ENCODE measurements around the gene SPATC1L. TPM values are rescaled to one million over a fixed set of nuclear protein-coding genes. Genes with fewer than 3 reads are reported as not detected.

SPATC1L gene
- total RNA-seq, 1 donor from 2014 or later = 1.1 TPM

DNA sequence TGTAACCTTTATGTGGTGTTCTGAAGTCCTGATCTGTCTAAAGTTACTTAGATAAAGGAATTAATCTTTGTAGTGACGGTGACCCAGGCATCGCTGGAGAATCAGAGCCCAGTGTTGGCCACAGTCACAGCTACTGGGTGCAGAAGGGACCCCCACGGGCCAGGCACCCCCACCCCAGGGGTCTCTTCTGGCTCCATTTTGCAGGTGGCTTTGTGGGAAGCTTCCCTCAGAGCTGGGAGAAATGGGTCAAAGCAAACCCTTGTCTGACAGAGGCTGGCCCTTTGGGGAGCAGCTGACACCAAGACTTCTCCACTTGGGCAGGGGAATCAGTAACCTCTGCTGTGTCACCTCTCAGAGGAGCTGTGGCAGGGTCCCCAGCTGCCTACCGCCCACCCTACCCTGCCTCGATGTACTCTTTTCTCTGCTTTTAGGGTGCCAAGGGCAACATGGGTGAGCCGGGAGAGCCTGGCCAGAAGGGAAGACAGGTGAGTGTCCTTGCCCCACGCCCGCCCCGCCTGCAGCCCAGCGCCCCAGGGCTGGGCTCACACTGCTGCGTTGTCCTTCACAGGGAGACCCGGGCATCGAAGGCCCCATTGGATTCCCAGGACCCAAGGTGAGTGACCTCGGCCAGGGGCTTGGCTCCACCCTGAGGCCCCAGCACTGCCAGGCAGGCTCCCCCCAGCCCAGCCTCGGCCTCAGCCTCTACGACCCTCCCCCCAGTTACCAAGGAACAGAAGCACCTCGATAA, 68.6 kb downstream of the SPATC1L start:
- H3K36me3 ChIP-seq (ENCODE audit: control insufficient read depth, insufficient read depth, low read length) = no peaks in the 10 kb centered on the region
- DNase-seq (ENCODE audit: low read depth) = no peak
- TF ChIP-seq, protein P1, sequence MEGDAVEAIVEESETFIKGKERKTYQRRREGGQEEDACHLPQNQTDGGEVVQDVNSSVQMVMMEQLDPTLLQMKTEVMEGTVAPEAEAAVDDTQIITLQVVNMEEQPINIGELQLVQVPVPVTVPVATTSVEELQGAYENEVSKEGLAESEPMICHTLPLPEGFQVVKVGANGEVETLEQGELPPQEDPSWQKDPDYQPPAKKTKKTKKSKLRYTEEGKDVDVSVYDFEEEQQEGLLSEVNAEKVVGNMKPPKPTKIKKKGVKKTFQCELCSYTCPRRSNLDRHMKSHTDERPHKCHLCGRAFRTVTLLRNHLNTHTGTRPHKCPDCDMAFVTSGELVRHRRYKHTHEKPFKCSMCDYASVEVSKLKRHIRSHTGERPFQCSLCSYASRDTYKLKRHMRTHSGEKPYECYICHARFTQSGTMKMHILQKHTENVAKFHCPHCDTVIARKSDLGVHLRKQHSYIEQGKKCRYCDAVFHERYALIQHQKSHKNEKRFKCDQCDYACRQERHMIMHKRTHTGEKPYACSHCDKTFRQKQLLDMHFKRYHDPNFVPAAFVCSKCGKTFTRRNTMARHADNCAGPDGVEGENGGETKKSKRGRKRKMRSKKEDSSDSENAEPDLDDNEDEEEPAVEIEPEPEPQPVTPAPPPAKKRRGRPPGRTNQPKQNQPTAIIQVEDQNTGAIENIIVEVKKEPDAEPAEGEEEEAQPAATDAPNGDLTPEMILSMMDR (IDR thresholded peaks at IDR 0.05; ENCODE audit: insufficient read depth, low read length, severe bottlenecking) = no peak
- FAIRE-seq = no peak
- H3K27me3 ChIP-seq (ENCODE audit: control insufficient read depth, insufficient read depth, low read length) = no peaks in the 10 kb centered on the region
- H3K4me3 ChIP-seq (ENCODE audit: low read depth, low read length) = no peak overlapping the region

DNA sequence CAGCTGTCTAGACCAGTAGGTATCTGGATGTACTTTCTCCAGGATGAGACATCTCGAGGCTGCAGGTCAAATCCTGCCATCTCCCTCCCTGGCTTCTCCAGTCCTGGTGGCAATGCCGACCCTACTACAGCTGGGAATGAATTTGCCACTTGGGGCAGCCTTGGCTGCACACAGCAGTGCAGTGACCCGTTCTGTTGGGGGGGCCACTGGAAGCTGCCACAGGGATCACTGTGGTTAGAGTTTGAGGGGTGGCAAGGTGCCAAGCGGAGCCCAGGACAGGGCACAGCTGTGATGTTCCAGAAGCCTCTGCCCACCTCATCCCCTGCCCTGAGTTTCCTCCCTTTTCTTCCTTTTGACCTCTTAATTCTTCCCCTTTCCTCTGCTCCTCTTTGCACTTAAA, 69.3 kb downstream of the SPATC1L start:
- Histone ChIP-seq H3K27me3 (ENCODE audit: control insufficient read depth, insufficient read depth, low read length) (no peaks in the 10 kb centered on the region), H3K4me3 (ENCODE audit: low read depth, low read length) (no peak overlapping the region), H3K36me3 (ENCODE audit: control insufficient read depth, insufficient read depth, low read length) (no peaks in the 10 kb centered on the region)
- DNase-seq (ENCODE audit: low read depth) (no peak), FAIRE-seq (no peak)
- TF ChIP-seq, protein P1 (IDR thresholded peaks at IDR 0.05; ENCODE audit: insufficient read depth, low read length, severe bottlenecking) = no peak

DNA sequence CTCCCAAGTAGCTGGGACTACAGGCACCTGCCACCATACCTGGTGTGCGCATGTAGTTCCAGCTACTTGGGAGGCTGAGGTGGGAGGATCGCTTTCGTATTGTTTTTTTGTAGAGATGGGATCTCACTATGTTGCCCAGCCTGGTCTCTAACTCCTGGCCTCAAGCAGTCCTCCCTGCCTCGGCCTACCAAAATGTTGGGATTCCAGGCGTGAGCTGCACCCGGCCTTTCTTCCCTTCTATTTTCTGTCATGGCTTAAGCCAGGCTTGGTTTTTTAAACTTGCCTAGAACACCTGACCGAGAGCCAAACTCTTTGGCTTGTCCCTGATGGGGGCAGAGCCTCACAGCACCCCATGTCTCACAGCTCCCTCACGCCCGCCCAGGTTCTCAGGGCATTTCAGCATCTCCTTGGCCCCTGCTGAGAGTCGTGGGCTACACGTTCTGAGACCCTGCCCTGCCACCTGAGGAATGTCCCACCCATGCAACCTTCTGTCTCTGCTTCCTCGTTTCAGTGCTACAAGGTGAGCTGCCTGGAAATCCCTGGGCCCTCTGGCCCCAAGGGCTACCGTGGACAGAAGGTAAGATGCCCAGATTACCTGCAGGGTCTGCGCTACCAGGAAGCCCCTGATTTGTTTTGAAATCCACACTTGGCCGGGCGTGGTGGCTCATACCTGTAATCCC, 70.6 kb downstream of the SPATC1L start:
- H3K36me3 ChIP-seq (ENCODE audit: control insufficient read depth, insufficient read depth, low read length) = no peaks in the 10 kb centered on the region
- H3K4me3 ChIP-seq (ENCODE audit: low read depth, low read length) = no peak overlapping the region
- TF ChIP-seq, protein P1 (IDR thresholded peaks at IDR 0.05; ENCODE audit: insufficient read depth, low read length, severe bottlenecking) = no peak
- H3K27me3 ChIP-seq (ENCODE audit: control insufficient read depth, insufficient read depth, low read length) = no peaks in the 10 kb centered on the region
- FAIRE-seq (no peak), DNase-seq (ENCODE audit: low read depth) (no peak)

GRCh38 chr21:46112725-46113215, 71.5 kb downstream of the SPATC1L start:
- TF ChIP-seq, protein P1 (IDR thresholded peaks at IDR 0.05; ENCODE audit: insufficient read depth, low read length, severe bottlenecking) = no peak
- no peaks in the 10 kb centered on the region for H3K36me3 ChIP-seq (ENCODE audit: control insufficient read depth, insufficient read depth, low read length)
- FAIRE-seq = no peak
- no peak for DNase-seq (ENCODE audit: low read depth)
- H3K27me3 ChIP-seq (ENCODE audit: control insufficient read depth, insufficient read depth, low read length) = no peaks in the 10 kb centered on the region
- H3K4me3 ChIP-seq (ENCODE audit: low read depth, low read length) = no peak overlapping the region

DNA sequence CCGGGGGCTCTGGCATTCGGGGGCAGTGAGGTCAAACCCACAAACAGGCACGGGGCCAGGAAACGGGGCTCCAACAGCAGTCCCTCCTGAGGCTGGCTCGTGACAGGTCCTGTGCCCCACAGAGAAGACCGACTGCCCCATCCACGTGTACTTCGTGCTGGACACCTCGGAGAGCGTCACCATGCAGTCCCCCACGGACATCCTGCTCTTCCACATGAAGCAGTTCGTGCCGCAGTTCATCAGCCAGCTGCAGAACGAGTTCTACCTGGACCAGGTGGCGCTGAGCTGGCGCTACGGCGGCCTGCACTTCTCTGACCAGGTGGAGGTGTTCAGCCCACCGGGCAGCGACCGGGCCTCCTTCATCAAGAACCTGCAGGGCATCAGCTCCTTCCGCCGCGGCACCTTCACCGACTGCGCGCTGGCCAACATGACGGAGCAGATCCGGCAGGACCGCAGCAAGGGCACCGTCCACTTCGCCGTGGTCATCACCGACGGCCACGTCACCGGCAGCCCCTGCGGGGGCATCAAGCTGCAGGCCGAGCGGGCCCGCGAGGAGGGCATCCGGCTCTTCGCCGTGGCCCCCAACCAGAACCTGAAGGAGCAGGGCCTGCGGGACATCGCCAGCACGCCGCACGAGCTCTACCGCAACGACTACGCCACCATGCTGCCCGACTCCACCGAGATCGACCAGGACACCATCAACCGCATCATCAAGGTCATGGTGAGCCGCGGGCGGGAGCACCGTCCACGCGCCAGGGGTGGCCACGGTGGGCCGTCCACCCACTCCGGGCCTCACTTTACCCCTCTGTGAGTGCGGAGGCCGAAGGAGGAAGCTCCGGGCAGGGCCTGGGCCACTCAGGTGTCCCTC, 72.2 kb downstream of the SPATC1L start:
- Histone ChIP-seq H3K4me3 (ENCODE audit: low read depth, low read length) (no peak overlapping the region), H3K36me3 (ENCODE audit: control insufficient read depth, insufficient read depth, low read length) (no peaks in the 10 kb centered on the region), H3K27me3 (ENCODE audit: control insufficient read depth, insufficient read depth, low read length) (no peaks in the 10 kb centered on the region)
- TF ChIP-seq, protein P1 (IDR thresholded peaks at IDR 0.05; ENCODE audit: insufficient read depth, low read length, severe bottlenecking) = no peak
- no peak for FAIRE-seq
- no peak for DNase-seq (ENCODE audit: low read depth)

Measured in bronchial epithelial cell (primary cell).